CD1c-positive myeloid dendritic cell (primary cell): Measurements from ENCODE around the gene WDR90.

Source experiments
- DNase-seq: peaks from one replicate; pipeline ENCODE4 v3.0.0-alpha.2; 2016; ENCODE audit errors: extremely low spot score

WDR90 gene

DNA sequence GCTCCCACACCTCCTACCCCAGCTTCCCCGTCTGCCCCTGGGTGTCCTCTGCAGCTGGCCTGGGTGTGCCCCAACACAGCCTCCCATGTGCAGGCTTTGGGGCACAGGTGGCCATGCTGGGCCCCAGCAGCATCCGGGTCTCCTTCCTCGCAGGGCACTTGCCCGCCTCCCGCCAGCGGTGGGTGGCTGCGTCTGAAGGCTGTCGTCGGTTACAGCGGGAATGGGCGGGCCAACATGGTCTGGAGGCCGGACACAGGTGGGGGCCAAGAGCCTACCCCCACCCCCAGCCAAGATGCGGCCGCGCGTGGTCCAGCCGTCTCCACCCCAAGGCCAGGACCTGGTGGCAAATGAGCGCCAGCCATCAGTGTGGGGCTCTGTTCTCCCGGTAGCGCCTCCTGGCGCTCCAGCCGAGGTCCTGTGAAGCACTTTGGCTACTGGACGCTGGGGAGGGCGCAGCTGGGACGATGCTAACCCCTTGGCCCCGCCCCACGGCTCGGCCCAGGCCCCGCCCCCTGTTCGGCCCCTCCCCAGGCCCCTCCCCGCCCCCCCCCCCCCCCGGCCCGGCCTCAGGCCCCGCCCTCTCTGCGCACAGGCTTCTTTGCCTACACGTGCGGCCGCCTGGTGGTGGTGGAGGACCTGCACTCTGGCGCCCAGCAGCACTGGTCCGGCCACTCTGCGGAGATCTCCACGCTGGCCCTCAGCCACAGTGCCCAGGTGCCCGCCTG, 11.5 kb downstream of the WDR90 start:
- DNase-seq, result peak; percentile 92

DNA sequence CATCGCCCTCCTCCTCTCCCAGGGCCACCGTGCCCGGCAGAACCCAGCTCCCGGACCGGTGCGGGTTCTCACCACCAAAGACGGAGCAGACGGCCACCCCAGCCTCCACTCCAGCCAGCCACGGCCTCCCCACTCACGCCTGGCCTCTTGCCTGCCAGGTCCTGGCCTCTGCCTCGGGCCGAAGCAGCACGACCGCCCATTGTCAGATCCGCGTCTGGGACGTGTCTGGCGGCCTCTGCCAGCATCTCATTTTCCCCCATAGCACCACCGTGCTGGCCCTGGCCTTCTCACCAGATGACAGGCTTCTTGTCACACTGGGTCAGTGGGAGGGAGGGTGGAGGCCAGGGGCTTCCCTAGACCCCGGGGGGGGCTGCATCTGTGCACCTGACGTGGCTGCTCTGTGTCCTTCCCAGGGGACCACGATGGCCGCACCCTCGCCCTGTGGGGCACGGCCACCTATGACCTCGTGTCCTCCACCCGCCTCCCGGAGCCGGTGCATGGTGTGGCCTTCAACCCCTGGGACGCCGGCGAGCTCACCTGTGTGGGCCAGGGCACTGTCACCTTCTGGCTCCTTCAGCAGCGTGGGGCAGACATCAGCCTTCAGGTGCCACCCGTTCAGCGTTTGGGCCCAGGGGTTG, 12.1 kb downstream of the WDR90 start:
- DNase-seq, result no peak

DNA sequence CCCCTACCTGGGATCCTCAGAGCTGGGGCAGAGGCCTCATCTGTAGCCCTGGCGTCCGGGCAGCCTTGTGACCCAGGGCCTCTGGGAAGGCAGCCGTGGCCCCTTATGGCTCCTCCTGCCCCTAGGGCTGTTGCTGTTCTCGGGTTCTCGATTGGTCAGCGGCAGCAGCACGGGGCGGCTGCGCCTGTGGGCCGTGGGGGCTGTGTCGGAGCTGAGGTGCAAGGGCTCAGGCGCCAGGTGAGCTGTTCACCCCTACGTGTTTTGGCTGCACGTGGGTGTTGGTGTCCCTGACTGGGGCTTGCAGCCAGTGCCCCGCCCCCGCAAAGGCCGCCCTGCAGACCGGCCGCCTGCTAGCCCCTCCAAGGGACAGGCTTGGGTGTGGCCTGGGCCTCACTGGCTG, 12.9 kb downstream of the WDR90 start:
- no peak for DNase-seq

DNA sequence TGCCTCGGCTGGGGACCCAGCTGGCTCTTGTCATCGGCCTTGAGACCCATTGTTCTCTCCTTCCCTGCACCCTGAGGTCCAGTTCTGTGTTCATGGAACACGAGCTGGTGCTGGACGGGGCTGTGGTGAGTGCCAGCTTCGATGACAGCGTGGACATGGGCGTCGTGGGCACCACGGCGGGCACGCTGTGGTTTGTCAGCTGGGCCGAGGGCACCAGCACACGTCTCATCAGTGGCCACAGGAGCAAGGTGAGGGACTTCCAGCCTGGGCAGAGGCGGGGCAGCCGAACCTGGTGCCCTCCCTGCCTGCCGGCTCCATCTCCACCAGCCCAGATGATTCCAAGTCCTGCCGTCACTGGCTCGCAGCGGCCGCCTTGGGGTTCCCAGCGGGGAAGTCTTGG, 13.4 kb downstream of the WDR90 start:
- no peak for DNase-seq

DNA sequence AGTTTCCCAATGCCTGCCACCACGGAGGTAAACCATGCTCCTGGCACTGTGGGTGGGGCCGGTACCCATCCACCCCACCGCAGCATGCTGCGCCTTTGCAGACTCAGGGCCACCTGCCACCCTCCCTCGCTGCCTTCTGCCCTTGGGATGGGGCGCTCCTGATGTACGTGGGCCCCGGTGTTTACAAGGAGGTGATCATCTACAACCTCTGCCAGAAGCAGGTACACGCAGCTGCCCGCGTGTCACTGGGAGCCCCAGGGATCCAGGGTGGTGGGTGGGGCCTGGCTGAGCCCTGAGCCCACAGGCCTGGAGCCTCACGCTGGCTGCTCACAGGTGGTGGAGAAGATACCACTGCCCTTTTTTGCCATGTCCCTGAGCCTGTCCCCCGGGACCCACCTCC, 17.4 kb downstream of the WDR90 start:
- no peak for DNase-seq

DNA sequence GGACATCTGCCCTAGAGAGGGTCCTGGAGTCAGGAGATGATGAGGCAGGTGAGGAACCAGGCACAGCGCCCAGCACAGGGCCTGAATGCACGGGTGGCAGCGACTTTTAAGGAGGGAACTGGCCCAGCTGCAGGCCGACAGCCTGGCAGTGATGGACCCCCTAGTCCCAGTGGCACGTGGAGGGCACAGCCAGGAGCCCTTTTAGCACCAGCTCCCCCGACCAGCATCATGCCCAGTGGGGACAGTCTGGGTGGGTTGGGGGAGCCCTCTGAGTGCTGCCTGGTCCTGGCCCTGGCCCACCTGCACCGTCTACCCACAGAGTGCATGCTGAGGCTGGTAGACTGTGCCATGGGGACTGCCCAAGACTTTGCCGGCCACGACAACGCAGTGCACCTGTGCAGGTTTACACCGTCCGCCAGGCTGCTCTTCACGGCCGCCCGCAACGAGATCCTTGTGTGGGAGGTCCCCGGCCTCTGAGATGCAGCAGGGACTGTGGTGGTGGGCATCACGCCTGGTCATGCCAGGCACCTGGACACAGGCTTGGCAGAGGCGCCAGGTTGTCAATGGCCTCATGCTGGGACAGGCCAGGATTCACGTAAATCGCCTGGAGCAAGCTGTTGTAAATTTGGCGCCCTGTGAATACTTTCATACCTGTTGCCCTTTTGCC, 18.1 kb downstream of the WDR90 start:
- no peak for DNase-seq

DNA sequence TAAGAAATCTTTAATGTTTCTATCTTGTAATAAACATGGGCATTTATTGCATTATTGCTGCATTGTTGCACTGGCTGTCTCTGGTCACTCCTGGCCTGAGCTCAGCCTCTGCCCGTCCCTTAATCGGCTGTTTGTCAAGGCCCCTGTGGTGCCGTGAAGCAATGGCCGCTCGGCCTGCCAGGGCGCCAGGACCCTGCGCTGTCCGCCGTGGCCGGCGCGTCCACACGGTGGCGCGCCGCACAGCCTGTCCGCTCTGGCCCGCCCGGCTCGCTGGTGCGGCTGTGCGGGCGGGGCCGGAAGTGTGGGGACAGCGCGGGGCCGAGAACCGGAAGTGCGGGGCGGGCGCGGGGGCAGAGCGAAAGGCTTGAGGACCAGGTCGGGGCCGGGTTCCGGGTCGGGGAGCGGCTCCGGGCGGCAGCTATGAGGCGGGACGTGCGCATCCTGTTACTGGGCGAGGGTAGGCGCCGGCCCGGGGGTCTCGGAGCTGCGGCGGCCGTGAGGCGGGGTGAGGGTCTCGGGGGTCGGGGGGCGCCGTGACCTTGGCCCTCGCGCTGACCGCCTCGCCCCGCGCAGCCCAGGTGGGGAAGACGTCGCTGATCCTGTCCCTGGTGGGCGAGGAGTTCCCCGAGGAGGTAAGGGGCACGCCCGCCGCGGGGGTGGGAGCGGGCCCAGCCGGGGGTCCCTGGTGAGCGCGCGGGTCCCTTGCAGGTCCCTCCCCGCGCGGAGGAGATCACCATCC, 18.8 kb downstream of the WDR90 start, which contains the start of gene RHOT2:
Gene RHOT2 (plus strand): TSS at position 353 of the 739 bp plus-strand sequence. CDS start 68 bp downstream, at position 421.
- DNase-seq, result peak; percentile 97

DNA sequence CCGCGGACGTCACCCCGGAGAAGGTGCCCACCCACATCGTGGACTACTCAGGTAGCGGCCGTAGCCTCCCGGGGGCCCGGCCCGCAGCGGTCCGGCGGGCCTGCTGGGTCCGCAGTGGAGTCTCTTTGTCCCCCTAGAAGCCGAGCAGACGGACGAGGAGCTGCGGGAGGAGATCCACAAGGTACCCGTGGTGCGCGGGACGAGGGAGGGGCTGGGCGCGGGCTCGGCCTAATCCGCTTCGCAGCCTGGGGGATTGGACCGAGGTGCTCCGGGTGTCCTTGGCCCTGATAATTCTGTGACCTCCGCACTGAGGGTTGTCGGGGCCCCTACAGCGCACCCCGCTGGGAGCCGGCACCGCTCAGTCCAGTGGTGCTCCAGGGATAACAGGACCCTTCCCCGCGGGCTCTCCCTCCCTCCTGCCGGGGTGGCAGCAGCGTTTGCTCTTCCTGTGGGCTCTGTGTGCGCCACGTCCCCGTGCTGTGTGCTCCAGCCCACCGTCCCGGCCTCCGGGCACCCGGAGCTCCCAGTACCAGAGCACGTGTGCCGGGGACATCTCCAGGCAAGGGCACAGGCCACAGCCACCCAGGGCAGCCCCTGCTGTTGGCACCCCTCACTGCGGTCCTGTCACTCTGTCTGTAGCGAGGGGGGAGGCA, 19.5 kb downstream of the WDR90 start:
- DNase-seq, result no peak

DNA sequence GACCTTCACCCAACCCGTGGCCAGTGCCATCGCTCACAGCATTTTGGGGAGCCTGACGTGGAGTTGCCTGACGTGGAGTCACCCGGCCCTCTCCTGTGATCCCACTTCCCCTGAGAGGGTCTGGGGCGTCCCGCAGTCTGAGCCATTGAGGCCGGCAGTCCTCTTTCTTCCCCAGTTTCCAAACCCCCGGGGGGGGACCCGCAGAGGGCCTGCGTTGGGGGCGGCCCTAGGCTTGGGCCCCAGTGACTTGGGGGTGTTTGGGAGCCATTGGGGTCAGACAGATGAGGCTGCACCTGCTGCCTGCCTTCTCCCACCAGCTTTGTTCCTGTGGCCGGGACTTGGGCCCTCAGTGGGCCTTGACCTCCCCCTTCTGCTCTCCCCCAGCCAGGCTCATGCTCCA, 20.5 kb downstream of the WDR90 start:
- DNase-seq, result no peak

DNA sequence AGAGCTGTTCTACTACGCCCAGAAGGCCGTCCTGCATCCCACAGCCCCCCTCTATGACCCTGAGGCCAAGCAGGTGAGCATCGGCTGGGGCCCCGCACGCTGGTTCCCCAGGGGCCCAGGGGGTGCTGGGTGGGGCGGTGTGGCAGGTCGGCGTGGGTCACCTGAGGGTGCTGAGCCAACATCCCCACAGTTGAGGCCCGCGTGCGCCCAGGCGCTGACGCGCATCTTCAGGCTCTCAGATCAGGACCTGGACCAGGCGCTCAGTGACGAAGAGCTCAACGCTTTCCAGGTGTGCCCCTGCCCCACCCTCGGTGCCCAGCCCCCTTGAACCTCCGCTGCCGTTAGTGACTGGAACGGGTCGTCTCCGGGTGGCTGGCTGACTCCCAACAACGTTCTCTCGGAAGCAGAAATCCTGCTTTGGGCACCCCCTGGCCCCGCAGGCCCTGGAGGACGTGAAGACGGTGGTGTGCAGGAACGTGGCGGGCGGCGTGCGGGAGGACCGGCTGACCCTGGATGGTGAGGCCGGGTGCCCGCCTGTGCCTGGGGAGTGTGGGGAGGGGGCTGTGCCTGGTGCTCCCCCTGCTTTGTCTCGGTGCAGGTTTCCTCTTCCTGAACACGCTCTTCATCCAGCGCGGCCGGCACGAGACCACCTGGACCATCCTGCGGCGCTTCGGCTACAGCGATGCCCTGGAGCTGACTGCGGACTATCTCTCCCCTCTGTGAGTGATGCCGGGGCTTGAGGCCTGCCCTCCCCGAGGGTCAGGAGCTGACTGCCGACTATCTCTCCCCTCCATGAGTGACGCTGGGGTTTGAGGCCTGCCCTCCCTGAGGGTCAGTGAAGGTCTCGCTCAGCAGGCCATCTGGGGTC, 21.6 kb downstream of the WDR90 start:
- no peak for DNase-seq

DNA sequence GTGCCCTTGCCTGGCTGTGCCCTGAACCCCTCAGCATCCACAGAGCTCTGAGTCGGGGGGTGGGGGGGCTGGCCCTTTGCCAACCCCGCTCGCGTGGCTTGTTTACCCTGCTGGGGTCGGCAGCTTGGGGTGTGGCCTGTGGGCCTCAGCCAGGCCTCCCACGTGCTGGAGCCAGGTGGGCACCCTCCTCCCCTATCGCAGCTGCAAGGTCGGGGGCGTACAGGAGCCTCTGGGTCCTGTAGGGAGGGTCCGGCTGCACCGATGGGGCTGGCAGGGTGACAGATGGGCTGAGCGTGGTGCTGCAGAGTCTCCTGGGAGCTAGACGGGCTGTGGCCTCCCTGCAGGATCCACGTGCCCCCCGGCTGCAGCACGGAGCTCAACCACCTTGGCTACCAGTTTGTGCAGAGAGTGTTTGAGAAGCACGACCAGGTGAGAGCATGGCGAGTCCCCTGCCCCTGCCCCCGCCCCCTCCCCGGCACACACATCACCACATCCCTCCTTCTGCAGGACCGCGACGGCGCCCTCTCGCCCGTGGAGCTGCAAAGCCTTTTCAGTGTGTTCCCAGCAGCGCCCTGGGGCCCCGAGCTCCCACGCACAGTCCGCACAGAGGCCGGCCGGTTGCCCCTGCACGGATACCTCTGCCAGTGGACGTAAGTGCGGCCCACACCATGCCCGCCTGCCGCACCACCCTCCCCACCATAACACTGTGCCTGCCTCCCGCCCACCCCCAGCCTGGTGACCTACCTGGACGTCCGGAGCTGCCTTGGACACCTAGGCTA, 22.4 kb downstream of the WDR90 start:
- no peak for DNase-seq

DNA sequence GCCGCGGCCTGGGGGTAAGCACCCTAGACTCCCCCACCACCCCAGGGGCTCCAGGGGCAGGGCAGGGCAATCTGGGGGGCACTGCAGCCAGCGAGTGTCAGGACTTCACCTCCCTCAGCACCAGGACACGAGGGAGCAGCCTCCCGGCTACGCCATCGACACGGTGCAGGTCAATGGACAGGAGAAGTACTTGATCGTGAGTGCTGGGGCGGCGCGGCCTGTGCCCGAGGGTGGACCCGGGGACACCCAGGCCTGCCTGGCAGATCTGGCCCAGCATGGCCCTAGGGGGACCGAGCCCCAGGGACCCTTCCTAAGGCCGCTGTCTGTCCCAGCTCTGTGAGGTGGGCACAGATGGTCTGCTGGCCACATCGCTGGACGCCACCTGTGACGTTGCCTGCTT, 23.2 kb downstream of the WDR90 start:
- no peak for DNase-seq

DNA sequence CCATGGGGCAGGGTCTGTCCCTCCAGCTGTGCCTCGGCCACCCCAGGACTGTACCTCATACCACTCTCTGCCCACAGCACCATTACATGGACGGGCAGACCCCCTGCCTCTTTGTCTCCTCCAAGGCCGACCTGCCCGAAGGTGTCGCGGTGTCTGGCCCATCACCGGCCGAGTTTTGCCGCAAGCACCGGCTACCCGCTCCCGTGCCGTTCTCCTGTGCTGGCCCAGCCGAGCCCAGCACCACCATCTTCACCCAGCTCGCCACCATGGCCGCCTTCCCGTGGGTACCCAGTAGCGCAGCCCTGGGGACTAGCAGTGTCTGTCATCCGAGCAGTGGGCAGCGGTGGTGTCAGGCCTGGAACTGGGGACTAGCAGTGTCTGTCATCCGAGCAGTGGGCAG, 23.7 kb downstream of the WDR90 start:
- DNase-seq, result no peak

DNA sequence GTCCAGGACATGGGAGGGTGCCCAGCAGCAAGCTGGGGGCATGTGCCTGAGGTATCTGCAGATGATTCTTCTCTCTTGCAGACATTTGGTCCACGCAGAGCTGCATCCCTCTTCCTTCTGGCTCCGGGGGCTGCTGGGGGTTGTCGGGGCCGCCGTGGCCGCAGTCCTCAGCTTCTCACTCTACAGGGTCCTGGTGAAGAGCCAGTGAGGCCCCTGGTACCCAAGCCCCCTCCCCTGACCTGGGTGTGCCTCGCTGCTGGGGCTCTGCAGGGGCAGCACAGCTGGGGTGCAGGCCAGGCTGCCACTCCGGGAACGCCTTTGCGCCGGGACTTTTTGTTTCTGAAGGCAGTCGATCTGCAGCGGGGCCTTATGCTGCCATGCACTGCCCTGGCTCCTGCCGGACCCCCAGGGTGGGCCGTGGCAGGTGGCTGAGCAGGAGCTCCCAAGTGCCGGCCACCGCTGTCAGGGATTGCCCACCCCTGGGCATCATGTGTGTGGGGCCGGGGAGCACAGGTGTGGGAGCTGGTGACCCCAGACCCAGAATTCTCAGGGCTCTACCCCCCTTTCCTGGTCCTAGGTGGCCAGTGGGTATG, 24.3 kb downstream of the WDR90 start:
- no peak for DNase-seq

DNA sequence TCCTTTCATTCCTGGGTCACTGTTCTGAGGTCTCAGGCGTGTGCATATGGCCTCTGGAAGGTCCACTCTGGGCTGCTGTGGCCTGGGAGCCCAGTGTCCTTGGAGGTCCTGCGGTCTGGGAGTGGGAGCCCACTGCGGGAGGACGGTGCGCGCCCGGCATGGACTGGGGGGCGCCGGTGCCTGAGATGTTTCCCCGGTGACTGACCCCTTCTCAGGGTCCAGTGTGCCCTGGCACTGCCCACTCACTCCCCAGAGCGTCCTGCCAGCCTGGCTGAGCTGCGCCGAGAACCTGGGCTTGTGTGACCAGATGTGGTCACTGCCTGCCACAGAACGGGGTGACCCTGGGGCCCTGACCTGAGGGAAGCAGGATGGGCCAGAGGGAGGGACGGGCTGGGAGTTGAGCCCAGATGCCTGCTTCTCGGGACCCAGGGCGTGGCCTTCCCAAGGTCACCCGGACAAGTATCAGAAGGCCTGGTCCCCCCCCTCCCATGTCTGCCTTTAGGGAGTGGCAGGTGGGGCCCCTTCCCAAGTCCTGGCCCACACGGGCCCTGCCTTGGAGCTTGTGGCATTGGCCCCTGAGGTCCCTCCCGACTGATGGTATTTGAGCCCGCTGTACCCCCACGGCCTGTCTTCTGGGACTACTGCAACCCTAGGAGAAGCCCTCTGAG, 25.2 kb downstream of the WDR90 start:
- no peak for DNase-seq

DNA sequence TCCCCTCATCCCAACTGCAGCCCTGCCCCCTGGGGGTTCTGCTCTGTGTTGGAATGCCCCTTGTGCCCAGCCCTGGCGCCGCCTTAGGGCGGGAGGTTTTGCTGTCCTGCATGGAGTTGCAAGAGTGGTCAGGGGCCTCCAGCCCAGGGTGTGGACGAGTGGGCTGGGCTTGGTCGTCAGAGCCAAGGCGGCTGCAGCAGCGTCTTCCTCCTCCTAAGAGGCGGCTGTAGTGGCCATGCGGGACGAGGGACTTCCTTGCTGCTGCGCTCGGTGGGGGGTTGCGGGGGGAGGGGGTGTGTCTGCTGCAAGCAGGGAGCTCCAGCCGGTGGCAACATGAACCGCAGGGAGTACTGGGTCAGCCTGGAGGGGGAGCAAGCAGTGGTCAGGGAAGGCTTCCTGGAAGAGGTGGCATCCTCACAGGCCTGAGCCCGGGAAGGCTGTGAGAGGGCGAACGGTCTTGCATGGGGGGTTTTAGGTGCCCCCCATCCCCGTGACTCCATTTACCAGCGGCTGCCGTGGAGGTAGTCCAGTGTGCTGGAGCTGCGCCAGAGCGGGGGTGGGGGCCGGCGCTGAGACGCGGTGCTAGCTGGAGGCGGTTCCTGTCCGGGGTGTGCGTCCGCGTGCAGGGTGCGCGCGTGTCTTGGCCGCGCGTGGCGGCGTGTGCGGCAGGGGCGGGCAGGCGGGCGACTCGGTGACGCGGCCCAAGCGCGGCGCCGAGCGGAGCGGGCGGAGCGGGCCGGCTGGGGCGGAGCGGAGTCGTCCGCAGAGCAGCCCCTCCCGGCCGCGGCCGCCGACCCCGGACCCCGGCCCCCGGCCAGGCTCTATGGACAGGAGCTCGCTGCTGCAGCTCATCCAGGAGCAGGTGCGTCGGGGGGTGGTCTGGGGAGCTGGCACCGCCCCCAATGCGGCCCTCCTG, 26.1 kb downstream of the WDR90 start, which contains the start of gene RHBDL1:
Gene RHBDL1 (plus strand): TSS at position 704 of the 916 bp plus-strand sequence. CDS start 120 bp downstream, at position 824.
- peak; percentile 48 for DNase-seq

DNA sequence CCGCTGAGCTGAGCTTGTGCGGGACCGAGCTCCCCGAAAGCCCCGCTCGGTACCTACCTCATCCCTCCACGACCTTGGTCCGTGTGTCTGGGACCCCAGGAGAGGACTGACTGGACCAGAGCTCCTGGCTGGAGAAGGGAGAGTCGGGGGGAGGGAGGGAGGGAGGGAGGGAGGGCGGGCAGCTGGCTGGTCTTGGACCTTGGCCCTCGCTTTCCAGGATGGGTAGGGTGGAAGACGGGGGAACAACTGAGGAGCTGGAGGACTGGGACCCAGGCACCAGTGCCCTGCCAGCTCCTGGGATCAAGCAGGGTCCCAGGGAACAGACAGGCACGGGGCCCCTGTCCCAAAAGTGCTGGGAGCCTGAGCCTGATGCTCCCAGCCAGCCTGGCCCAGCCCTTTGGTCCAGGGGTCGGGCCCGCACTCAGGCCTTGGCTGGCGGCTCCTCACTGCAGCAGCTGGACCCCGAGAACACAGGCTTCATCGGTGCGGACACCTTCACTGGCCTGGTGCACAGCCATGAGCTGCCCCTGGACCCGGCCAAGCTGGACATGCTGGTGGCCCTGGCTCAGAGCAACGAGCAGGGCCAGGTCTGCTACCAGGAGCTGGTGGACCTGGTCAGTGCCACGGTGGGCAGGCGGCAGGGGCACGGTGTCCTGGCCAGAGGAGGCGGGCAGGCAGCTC, 26.9 kb downstream of the WDR90 start:
- DNase-seq, result no peak
